ENCODE measurements around the gene SPAG5. TPM values are rescaled to one million over a fixed set of nuclear protein-coding genes. Genes with fewer than 3 reads are reported as not detected.

SPAG5 gene
- total RNA-seq, 1 donor from 2014 or later, result 1.0 TPM

DNA sequence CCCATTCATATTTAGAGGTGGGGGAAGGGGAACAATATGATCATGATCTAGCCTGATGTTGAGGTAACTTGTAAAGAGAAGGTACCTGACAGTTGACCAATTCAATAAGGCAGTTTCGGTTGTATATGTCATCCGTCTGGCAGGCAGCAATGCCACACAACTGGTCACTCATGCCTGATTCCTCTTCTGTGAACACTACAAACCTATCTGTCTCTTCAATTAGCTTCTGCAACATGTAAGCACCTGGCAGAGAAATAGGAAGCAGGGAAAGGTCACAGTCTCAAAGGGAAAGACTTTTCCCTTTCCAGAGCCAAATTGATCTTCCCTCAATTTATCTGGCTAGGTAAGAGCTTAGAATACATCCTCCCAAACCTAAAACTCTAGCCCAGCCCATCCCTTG is 25.3 kb upstream of the SPAG5 start:
- peak overlapping the region; percentile 50 for H3K27ac ChIP-seq (replicated peaks)
- peaks cover 85% of the 10 kb centered on the region for H3K36me3 ChIP-seq
- no peak overlapping the region for H3K4me3 ChIP-seq
- H3K4me1 ChIP-seq, result peaks cover 16% of the 10 kb centered on the region
- intact Hi-C loops (cut with micrococcal nuclease), result no loop called here
- DNase-seq, result no peak
- H3K27me3 ChIP-seq (ENCODE audit: low read depth), result no peaks in the 10 kb centered on the region
- H3K9me3 ChIP-seq (replicated peaks), result no peaks in the 10 kb centered on the region
- TF ChIP-seq, protein P1, sequence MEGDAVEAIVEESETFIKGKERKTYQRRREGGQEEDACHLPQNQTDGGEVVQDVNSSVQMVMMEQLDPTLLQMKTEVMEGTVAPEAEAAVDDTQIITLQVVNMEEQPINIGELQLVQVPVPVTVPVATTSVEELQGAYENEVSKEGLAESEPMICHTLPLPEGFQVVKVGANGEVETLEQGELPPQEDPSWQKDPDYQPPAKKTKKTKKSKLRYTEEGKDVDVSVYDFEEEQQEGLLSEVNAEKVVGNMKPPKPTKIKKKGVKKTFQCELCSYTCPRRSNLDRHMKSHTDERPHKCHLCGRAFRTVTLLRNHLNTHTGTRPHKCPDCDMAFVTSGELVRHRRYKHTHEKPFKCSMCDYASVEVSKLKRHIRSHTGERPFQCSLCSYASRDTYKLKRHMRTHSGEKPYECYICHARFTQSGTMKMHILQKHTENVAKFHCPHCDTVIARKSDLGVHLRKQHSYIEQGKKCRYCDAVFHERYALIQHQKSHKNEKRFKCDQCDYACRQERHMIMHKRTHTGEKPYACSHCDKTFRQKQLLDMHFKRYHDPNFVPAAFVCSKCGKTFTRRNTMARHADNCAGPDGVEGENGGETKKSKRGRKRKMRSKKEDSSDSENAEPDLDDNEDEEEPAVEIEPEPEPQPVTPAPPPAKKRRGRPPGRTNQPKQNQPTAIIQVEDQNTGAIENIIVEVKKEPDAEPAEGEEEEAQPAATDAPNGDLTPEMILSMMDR (IDR thresholded peaks at IDR 0.05; ENCODE audit: borderline replicate concordance), result no peak

DNA sequence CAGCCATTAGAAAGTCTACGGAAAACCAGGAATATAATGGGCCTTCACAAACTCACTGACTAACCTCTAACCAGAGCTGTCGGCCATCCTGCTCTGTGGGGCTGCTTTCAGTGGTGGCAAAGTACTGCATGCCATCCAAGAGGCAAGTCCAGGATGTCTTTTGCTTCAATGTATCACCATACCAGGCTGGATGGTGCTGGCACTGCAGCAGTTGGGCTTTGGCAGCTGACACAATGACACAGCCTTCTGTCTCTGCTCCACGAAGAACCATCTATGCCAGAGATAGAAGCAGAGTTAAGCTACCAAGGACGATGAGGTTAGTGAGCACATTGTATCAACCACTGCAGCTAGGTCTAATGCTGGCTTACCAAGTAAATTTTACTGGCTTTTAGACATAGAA is 24.9 kb upstream of the SPAG5 start:
- peaks cover 16% of the 10 kb centered on the region for H3K4me1 ChIP-seq
- no peaks in the 10 kb centered on the region for H3K9me3 ChIP-seq (replicated peaks)
- no peak overlapping the region for H3K4me3 ChIP-seq
- TF ChIP-seq, protein P1 (IDR thresholded peaks at IDR 0.05; ENCODE audit: borderline replicate concordance), result no peak
- no peak for DNase-seq
- H3K27me3 ChIP-seq (ENCODE audit: low read depth), result no peaks in the 10 kb centered on the region
- H3K36me3 ChIP-seq, result peaks cover 85% of the 10 kb centered on the region
- intact Hi-C loops (cut with micrococcal nuclease), result no loop called here
- H3K27ac ChIP-seq (replicated peaks), result peak overlapping the region; percentile 50

DNA sequence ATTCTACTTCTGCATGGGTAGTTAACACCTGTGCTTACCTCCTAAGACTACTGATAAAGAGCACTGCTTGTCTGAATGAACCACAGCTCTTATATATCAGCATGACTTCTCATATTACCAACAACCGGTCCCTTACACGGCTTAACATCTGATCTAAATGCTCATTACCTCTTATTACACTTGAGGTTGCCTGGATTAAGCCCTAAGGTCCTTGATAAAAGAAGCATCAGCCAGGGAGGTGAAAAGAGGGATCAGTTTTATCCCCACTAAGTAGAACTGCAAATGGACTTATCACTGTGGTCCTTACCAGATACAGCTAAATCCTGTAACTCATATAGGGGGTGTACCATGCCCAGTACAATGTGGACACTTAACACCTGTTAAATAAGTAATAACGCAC is 23.4 kb upstream of the SPAG5 start:
- Histone ChIP-seq H3K4me3 (no peak overlapping the region), H3K4me1 (peaks cover 16% of the 10 kb centered on the region), H3K36me3 (peaks cover 88% of the 10 kb centered on the region), H3K27me3 (ENCODE audit: low read depth) (no peaks in the 10 kb centered on the region), H3K27ac (replicated peaks) (no peak overlapping the region), H3K9me3 (replicated peaks) (no peaks in the 10 kb centered on the region)
- intact Hi-C loops (cut with micrococcal nuclease), result no loop called here
- TF ChIP-seq, protein P1 (IDR thresholded peaks at IDR 0.05; ENCODE audit: borderline replicate concordance), result no peak
- DNase-seq, result no peak

- H3K27ac ChIP-seq (replicated peaks), result no peak overlapping the region
- intact Hi-C loops (cut with micrococcal nuclease), result no loop called here
- no peak for DNase-seq
- no peaks in the 10 kb centered on the region for H3K27me3 ChIP-seq (ENCODE audit: low read depth)
- TF ChIP-seq, protein P1 (IDR thresholded peaks at IDR 0.05; ENCODE audit: borderline replicate concordance), result no peak
- no peaks in the 10 kb centered on the region for H3K9me3 ChIP-seq (replicated peaks)
- H3K4me3 ChIP-seq, result no peak overlapping the region
- peaks cover 16% of the 10 kb centered on the region for H3K4me1 ChIP-seq
- H3K36me3 ChIP-seq, result peaks cover 98% of the 10 kb centered on the region
Observed at GRCh38 chr17:28620010-28620409, 21.2 kb upstream of the SPAG5 start.

- intact Hi-C loops (cut with micrococcal nuclease), result no loop called here
- peaks cover 95% of the 10 kb centered on the region for H3K36me3 ChIP-seq
- no peaks in the 10 kb centered on the region for H3K9me3 ChIP-seq (replicated peaks)
Observed at GRCh38 chr17:28618464-28618863, 19.6 kb upstream of the SPAG5 start.

More at GRCh38 chr17:28618464-28618863, 19.6 kb upstream of the SPAG5 start:
- no peaks in the 10 kb centered on the region for H3K27me3 ChIP-seq (ENCODE audit: low read depth)
- no peak overlapping the region for H3K27ac ChIP-seq (replicated peaks)
- no peak overlapping the region for H3K4me3 ChIP-seq
- TF ChIP-seq, protein P1 (IDR thresholded peaks at IDR 0.05; ENCODE audit: borderline replicate concordance), result no peak
- no peak for DNase-seq
- H3K4me1 ChIP-seq, result peaks cover 7% of the 10 kb centered on the region
